ENCODE results near the gene INVS.

The INVS gene

GRCh38 chr9:100170085-100170484 lies 71.0 kb downstream of the INVS start:
- no peaks in the 10 kb centered on the region for H3K79me2 ChIP-seq (ENCODE audit: low read length)
- no peaks in the 10 kb centered on the region for H3K36me3 ChIP-seq (replicated peaks; ENCODE audit: insufficient read depth, low read length)
- TF ChIP-seq EZH2phosphoT487 (IDR thresholded peaks at IDR 0.05; ENCODE audit: low read length): no peak
- no peak for TF ChIP-seq EZH2 (optimal IDR thresholded peaks at IDR 0.05; ENCODE audit: low read depth, low read length)
- TF ChIP-seq CTCF (IDR thresholded peaks at IDR 0.05; ENCODE audit: low read length): no peak
- H3K27me3 ChIP-seq (replicated peaks; ENCODE audit: insufficient read depth, low read length): no peaks in the 10 kb centered on the region
- H3K27ac ChIP-seq (ENCODE audit: low read length): no peak overlapping the region
- no peaks in the 10 kb centered on the region for H3K9me2 ChIP-seq (replicated peaks; ENCODE audit: insufficient read depth, low read length)
- H3K4me3 ChIP-seq (ENCODE audit: low read length): no peak overlapping the region
- no peak overlapping the region for H3K9ac ChIP-seq (ENCODE audit: low read length)
- no peaks in the 10 kb centered on the region for H3F3A ChIP-seq (ENCODE audit: insufficient read depth, low read length)
- H3K4me1 ChIP-seq (ENCODE audit: low read length): no peaks in the 10 kb centered on the region
- H4K20me1 ChIP-seq (ENCODE audit: insufficient read depth, low read length): no peaks in the 10 kb centered on the region
- no peak overlapping the region for H3K4me2 ChIP-seq (ENCODE audit: low read depth, low read length)
- no peaks in the 10 kb centered on the region for H3K9me3 ChIP-seq (replicated peaks; ENCODE audit: insufficient read depth, low read length)
- H2AFZ ChIP-seq (ENCODE audit: low read length): no peak overlapping the region
- DNase-seq: no peak

DNA sequence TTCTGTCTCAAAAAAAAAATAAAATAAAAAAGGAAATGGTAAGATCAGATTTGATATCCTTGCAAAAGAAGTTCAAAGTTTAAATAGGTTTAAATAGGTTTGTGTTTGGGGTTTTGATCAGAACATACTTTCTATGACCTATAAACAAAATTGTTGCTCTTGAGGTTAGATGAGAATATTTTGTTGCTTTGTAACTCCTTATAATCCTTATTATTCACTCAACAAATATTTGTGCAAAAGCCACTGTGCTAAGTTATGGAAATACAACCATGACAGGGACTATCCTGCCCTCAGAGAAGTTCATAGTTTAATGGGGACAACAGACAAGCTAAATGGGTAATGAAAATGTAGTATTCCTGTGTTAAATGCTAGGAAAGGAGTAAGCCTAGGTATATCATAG lies 71.5 kb downstream of the INVS start:
- H3K4me3 ChIP-seq (ENCODE audit: low read length): no peak overlapping the region
- no peaks in the 10 kb centered on the region for H3K36me3 ChIP-seq (replicated peaks; ENCODE audit: insufficient read depth, low read length)
- no peak overlapping the region for H3K4me2 ChIP-seq (ENCODE audit: low read depth, low read length)
- no peak overlapping the region for H2AFZ ChIP-seq (ENCODE audit: low read length)
- TF ChIP-seq EZH2 (optimal IDR thresholded peaks at IDR 0.05; ENCODE audit: low read depth, low read length): no peak
- TF ChIP-seq CTCF (IDR thresholded peaks at IDR 0.05; ENCODE audit: low read length): no peak
- TF ChIP-seq EZH2phosphoT487 (IDR thresholded peaks at IDR 0.05; ENCODE audit: low read length): no peak
- H3K4me1 ChIP-seq (ENCODE audit: low read length): no peaks in the 10 kb centered on the region
- H3K9me2 ChIP-seq (replicated peaks; ENCODE audit: insufficient read depth, low read length): no peaks in the 10 kb centered on the region
- H3K9me3 ChIP-seq (replicated peaks; ENCODE audit: insufficient read depth, low read length): no peaks in the 10 kb centered on the region
- H3K9ac ChIP-seq (ENCODE audit: low read length): no peak overlapping the region
- no peaks in the 10 kb centered on the region for H3F3A ChIP-seq (ENCODE audit: insufficient read depth, low read length)
- H3K27me3 ChIP-seq (replicated peaks; ENCODE audit: insufficient read depth, low read length): no peaks in the 10 kb centered on the region
- DNase-seq: no peak
- H4K20me1 ChIP-seq (ENCODE audit: insufficient read depth, low read length): no peaks in the 10 kb centered on the region
- H3K79me2 ChIP-seq (ENCODE audit: low read length): no peaks in the 10 kb centered on the region
- H3K27ac ChIP-seq (ENCODE audit: low read length): no peak overlapping the region

GRCh38 chr9:100186356-100186755 lies 87.3 kb downstream of the INVS start:
- Histone ChIP-seq H3K27me3 (replicated peaks; ENCODE audit: insufficient read depth, low read length) (no peaks in the 10 kb centered on the region), H3K9me3 (replicated peaks; ENCODE audit: insufficient read depth, low read length) (no peaks in the 10 kb centered on the region), H3K27ac (ENCODE audit: low read length) (no peak overlapping the region), H3F3A (ENCODE audit: insufficient read depth, low read length) (no peaks in the 10 kb centered on the region), H3K4me2 (ENCODE audit: low read depth, low read length) (no peak overlapping the region), H3K9me2 (replicated peaks; ENCODE audit: insufficient read depth, low read length) (no peaks in the 10 kb centered on the region), H3K79me2 (ENCODE audit: low read length) (no peaks in the 10 kb centered on the region), H3K4me3 (ENCODE audit: low read length) (no peak overlapping the region), H3K36me3 (replicated peaks; ENCODE audit: insufficient read depth, low read length) (no peaks in the 10 kb centered on the region), H3K4me1 (ENCODE audit: low read length) (no peaks in the 10 kb centered on the region), H3K9ac (ENCODE audit: low read length) (no peak overlapping the region), H2AFZ (ENCODE audit: low read length) (no peak overlapping the region), H4K20me1 (ENCODE audit: insufficient read depth, low read length) (no peaks in the 10 kb centered on the region)
- TF ChIP-seq CTCF (IDR thresholded peaks at IDR 0.05; ENCODE audit: low read length) (no peak), EZH2phosphoT487 (IDR thresholded peaks at IDR 0.05; ENCODE audit: low read length) (no peak), EZH2 (optimal IDR thresholded peaks at IDR 0.05; ENCODE audit: low read depth, low read length) (no peak)
- DNase-seq: no peak
